Liver (tissue), 9 donors: Measurements from ENCODE around the gene RSBN1L. TPM values are rescaled to one million over a fixed set of nuclear protein-coding genes. Genes with fewer than 3 reads are reported as not detected.
"Not testable (repeated sequence)": the region's sequence is repeated elsewhere in the genome, so short reads cannot be mapped to it uniquely, and the experiment has no call there.

Experiments used
- DNase-seq: peaks from one replicate; pipeline ENCODE4 v3.0.0-alpha.2; 2017; ENCODE audit warnings: low spot score
- H3K27ac ChIP-seq, 2 donors: one replicate each; pipeline ENCODE4 v1.7.0; 2013; ENCODE audit warnings: inconsistent platforms in 2 of 2, low read length in 2 of 2, control low read depth in 1 of 2, low read depth in 1 of 2, mild to moderate bottlenecking in 1 of 2
- H3K27me3 ChIP-seq, 4 donors: one replicate each; pipeline versions ENCODE4 v1.6.1 to v1.7.0; 2013; ENCODE audit warnings: low read length in 3 of 4, inconsistent platforms in 1 of 4, mild to moderate bottlenecking in 1 of 4, moderate library complexity in 1 of 4; ENCODE audit not compliant: control insufficient read depth in 4 of 4, insufficient read depth in 4 of 4
- H3K36me3 ChIP-seq, 4 donors: one replicate each; pipeline versions ENCODE4 v1.6.1 to v1.7.0; 2013; ENCODE audit warnings: low read length in 3 of 4, mild to moderate bottlenecking in 3 of 4, low read depth in 1 of 4, moderate library complexity in 1 of 4; ENCODE audit not compliant: control insufficient read depth in 4 of 4, insufficient read depth in 3 of 4
- H3K4me1 ChIP-seq, 4 donors: one replicate each; pipeline versions ENCODE4 v1.6.1 to v1.7.0; 2013; ENCODE audit warnings: low read length in 3 of 4, mild to moderate bottlenecking in 3 of 4, moderate library complexity in 1 of 4; ENCODE audit not compliant: control insufficient read depth in 4 of 4, insufficient read depth in 4 of 4
- H3K4me3 ChIP-seq, 3 donors: one replicate each; pipeline versions ENCODE4 v1.6.1 to v1.7.0; 2013; ENCODE audit warnings: low read length in 3 of 3, control low read depth in 1 of 3, low read depth in 1 of 3, mild to moderate bottlenecking in 1 of 3
- H3K9ac ChIP-seq, 2 donors: one replicate each; pipeline ENCODE4 v1.7.0; 2013; ENCODE audit warnings: low read length in 2 of 2, mild to moderate bottlenecking in 2 of 2, moderate library complexity in 2 of 2, control low read depth in 1 of 2, low read depth in 1 of 2
- H3K9me3 ChIP-seq, 4 donors: one replicate each; pipeline versions ENCODE4 v1.6.1 to v1.7.0; 2013; ENCODE audit warnings: low read length in 3 of 4; ENCODE audit not compliant: control insufficient read depth in 4 of 4
- EGR1 ChIP-seq, 2 donors: IDR thresholded peaks; 2 replicates each; pipeline ENCODE4 v1.6.1; 2016 to 2018; ENCODE audit warnings: antibody characterized with exemption in 2 of 2, low read depth in 2 of 2
- FOXA1 ChIP-seq: IDR thresholded peaks from 2 replicates; pipeline ENCODE4 v1.6.1; 2016; ENCODE audit warnings: antibody characterized with exemption
- FOXA2 ChIP-seq: IDR thresholded peaks from 2 replicates; pipeline ENCODE4 v1.6.1; 2016; ENCODE audit warnings: antibody characterized with exemption
- GABPA ChIP-seq, 2 donors: IDR thresholded peaks in 1 of 2; conservative IDR thresholded peaks in 1 of 2; 2 replicates each; pipeline ENCODE4 v1.6.1; 2016; ENCODE audit warnings: antibody characterized with exemption in 2 of 2, mild to moderate bottlenecking in 1 of 2, moderate library complexity in 1 of 2
- HNF4A ChIP-seq, 2 donors: conservative IDR thresholded peaks; 2 replicates each; pipeline ENCODE4 v1.6.1; 2016; ENCODE audit warnings: antibody characterized with exemption in 2 of 2, mild to moderate bottlenecking in 2 of 2
- HNF4G ChIP-seq: IDR thresholded peaks from 2 replicates; pipeline ENCODE4 v1.6.1; 2016; ENCODE audit warnings: antibody characterized with exemption
- JUND ChIP-seq, 2 donors: IDR thresholded peaks; 2 replicates each; pipeline ENCODE4 v1.6.1; 2016; ENCODE audit warnings: antibody characterized with exemption in 2 of 2
- NR2F2 ChIP-seq: IDR thresholded peaks from 2 replicates; pipeline ENCODE4 v1.6.1; 2016; ENCODE audit warnings: antibody characterized with exemption
- RAD21 ChIP-seq, 2 donors: IDR thresholded peaks; 2 replicates each; pipeline ENCODE4 v1.6.1; 2016; ENCODE audit warnings: antibody characterized with exemption in 2 of 2, mild to moderate bottlenecking in 2 of 2
- RXRA ChIP-seq, 2 donors: IDR thresholded peaks; 2 replicates each; pipeline ENCODE4 v1.6.1; 2017 to 2018; ENCODE audit warnings: antibody characterized with exemption in 2 of 2, mild to moderate bottlenecking in 1 of 2
- SP1 ChIP-seq: IDR thresholded peaks from 2 replicates; pipeline ENCODE4 v1.6.1; 2018; ENCODE audit warnings: antibody characterized with exemption, mild to moderate bottlenecking
- TAF1 ChIP-seq: conservative IDR thresholded peaks from 2 replicates; pipeline ENCODE4 v1.6.1; 2016; ENCODE audit warnings: antibody characterized with exemption, mild to moderate bottlenecking
- YY1 ChIP-seq: IDR thresholded peaks from 2 replicates; pipeline ENCODE4 v1.6.1; 2016; ENCODE audit warnings: antibody characterized with exemption, mild to moderate bottlenecking
- WGBS: extraction: QIAGEN DNeasy Blood & Tissue Kit; methylation state at CpG from one replicate; pipeline ENCODE4 v1.1.7; 2013; 5-methylcytosine and 5-hydroxymethylcytosine counted together
- polyA plus RNA-seq, 2 donors: library from polyadenylated mRNA; stranded (reverse) in 1 of 2; unstranded in 1 of 2; fragments of 200-250 nt in 1 of 2; fragments of >200 nt in 1 of 2; fragmentation: Nextera tagmentation in 1 of 2; extraction: Ambion mirVana in 1 of 2; gene quantifications; one replicate each; pipeline versions ENCODE4 v1.2.1 to v1.2.3, GENCODE V29; 2013 to 2015
- total RNA-seq, 2 donors: library from RNA; depleted of rRNA; stranded (reverse); fragments of >200 nt; gene quantifications; one replicate each; pipeline ENCODE4 v1.2.3, GENCODE V29; 2014
- TF ChIP-seq, protein P1 (sequence below): IDR thresholded peaks from 2 replicates; pipeline ENCODE4 v1.6.1; 2016; ENCODE audit warnings: antibody characterized with exemption
- TF ChIP-seq, protein P2 (sequence below): IDR thresholded peaks from 2 replicates; pipeline ENCODE4 v1.6.1; 2016; ENCODE audit warnings: antibody characterized with exemption
- TF ChIP-seq, protein P3 (sequence below): IDR thresholded peaks from 2 replicates; pipeline ENCODE4 v1.6.1; 2016; ENCODE audit warnings: antibody characterized with exemption, mild to moderate bottlenecking
- TF ChIP-seq, protein P4 (sequence below): IDR thresholded peaks from 2 replicates; pipeline ENCODE4 v1.6.1; 2016; ENCODE audit warnings: antibody characterized with exemption
- donor health status: healthy.
- donor health status: healthy.
- donor health status: healthy.
- donor health status: healthy.
- donor health status: healthy.

RSBN1L gene
- total and polyA plus RNA-seq, 4 donors = 3.3 to 23.4 (median 7.9) TPM

DNA sequence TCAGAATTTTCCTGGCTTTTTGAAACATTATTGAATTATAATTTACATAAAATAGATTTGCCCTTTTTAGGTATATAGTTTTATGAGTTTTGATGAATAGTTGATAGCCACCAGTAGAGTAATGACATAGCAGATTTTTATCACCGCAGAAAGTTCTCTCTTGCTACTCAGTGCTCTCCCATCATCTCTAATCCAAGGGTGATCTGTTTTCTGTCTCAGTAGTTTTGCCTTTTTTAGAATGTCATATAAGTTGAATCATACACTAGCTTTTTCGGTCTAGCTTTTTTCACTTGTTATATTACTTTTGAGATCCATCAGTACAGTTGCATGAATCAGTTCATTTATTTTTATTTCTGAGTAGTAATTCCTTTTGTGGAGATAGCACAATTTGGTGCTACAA is 17.9 kb downstream of the RSBN1L start (continued):
- TF ChIP-seq, protein P1, sequence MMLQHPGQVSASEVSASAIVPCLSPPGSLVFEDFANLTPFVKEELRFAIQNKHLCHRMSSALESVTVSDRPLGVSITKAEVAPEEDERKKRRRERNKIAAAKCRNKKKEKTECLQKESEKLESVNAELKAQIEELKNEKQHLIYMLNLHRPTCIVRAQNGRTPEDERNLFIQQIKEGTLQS = no peak
- TF ChIP-seq FOXA2 = no peak
- TF ChIP-seq, protein P2, sequence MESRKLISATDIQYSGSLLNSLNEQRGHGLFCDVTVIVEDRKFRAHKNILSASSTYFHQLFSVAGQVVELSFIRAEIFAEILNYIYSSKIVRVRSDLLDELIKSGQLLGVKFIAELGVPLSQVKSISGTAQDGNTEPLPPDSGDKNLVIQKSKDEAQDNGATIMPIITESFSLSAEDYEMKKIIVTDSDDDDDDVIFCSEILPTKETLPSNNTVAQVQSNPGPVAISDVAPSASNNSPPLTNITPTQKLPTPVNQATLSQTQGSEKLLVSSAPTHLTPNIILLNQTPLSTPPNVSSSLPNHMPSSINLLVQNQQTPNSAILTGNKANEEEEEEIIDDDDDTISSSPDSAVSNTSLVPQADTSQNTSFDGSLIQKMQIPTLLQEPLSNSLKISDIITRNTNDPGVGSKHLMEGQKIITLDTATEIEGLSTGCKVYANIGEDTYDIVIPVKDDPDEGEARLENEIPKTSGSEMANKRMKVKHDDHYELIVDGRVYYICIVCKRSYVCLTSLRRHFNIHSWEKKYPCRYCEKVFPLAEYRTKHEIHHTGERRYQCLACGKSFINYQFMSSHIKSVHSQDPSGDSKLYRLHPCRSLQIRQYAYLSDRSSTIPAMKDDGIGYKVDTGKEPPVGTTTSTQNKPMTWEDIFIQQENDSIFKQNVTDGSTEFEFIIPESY = no peak
- TF ChIP-seq GABPA (IDR thresholded peaks at IDR 0.05 in 1 of 2, conservative IDR thresholded peaks at IDR 0.05 in 1 of 2) = no peak
- no peak for TF ChIP-seq EGR1 (IDR thresholded peaks at IDR 0.05; ENCODE audit: low read depth in 2 of 2)
- TF ChIP-seq FOXA1 = no peak

DNA sequence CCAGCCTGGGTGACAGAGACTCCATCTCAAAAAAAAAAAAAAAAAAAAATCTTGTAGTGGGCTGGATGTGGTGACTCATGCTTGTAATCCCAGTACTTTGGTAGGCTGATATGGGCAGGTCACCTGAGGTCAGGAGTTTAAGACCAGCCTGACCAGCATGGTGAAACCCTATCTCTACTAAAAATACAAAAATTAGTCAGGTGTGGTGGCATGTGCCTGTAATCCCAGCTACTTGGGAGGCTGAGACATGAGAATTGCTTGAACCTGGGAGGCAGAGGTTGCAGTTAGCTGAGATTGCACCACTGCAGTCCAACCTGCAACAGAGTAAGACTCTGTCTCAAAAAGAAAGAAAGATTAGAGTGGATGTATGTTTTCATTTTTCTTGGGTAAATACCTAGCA is 18.7 kb downstream of the RSBN1L start:
- H3K4me3 ChIP-seq, H3K9me3 ChIP-seq, H3K27ac ChIP-seq, H3K27me3 ChIP-seq, H3K36me3 ChIP-seq, H3K4me1 ChIP-seq, H3K9ac ChIP-seq, DNase-seq: not testable (repeated sequence)
- TF ChIP-seq JUND (IDR thresholded peaks at IDR 0.05) = peak in 1 of 2 donors; percentile 8

DNA sequence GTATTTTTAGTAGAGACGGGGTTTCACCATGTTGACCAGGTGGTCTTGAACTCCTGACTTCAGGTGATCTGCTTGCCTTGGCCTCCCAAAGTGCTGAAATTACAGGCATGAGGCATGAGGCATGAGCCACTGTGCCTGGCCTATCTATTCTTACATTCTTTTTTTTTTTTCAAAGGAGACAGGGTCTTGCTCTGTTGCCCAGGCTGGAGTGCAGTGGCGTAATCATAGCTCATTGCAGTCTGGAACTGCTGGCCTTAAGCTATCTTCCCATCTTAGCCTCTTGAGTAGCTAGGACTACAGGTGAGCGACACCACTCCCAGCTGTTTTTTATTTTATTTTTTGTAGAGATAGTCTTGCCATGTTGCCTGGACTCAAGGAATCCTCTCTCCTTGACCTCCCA is 20.5 kb downstream of the RSBN1L start:
- Histone ChIP-seq H3K9me3 (no peaks in the 10 kb centered on the region), H3K9ac (no peak overlapping the region), H3K36me3 (no peaks in the 10 kb centered on the region), H3K4me3 (no peak overlapping the region), H3K4me1 (peaks cover 0 to 6% (median 0%) of the 10 kb centered on the region in 4 donors), H3K27me3 (no peaks in the 10 kb centered on the region), H3K27ac (no peak overlapping the region)
- DNase-seq = no peak
- TF ChIP-seq, protein P3, sequence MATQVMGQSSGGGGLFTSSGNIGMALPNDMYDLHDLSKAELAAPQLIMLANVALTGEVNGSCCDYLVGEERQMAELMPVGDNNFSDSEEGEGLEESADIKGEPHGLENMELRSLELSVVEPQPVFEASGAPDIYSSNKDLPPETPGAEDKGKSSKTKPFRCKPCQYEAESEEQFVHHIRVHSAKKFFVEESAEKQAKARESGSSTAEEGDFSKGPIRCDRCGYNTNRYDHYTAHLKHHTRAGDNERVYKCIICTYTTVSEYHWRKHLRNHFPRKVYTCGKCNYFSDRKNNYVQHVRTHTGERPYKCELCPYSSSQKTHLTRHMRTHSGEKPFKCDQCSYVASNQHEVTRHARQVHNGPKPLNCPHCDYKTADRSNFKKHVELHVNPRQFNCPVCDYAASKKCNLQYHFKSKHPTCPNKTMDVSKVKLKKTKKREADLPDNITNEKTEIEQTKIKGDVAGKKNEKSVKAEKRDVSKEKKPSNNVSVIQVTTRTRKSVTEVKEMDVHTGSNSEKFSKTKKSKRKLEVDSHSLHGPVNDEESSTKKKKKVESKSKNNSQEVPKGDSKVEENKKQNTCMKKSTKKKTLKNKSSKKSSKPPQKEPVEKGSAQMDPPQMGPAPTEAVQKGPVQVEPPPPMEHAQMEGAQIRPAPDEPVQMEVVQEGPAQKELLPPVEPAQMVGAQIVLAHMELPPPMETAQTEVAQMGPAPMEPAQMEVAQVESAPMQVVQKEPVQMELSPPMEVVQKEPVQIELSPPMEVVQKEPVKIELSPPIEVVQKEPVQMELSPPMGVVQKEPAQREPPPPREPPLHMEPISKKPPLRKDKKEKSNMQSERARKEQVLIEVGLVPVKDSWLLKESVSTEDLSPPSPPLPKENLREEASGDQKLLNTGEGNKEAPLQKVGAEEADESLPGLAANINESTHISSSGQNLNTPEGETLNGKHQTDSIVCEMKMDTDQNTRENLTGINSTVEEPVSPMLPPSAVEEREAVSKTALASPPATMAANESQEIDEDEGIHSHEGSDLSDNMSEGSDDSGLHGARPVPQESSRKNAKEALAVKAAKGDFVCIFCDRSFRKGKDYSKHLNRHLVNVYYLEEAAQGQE = no peak
- no peak for TF ChIP-seq RAD21 (IDR thresholded peaks at IDR 0.05)
- TF ChIP-seq JUND (IDR thresholded peaks at IDR 0.05) = no peak
- TF ChIP-seq FOXA2 = no peak
- no peak for TF ChIP-seq SP1
- no peak for TF ChIP-seq FOXA1
- no peak for TF ChIP-seq YY1
- TF ChIP-seq, protein P4, sequence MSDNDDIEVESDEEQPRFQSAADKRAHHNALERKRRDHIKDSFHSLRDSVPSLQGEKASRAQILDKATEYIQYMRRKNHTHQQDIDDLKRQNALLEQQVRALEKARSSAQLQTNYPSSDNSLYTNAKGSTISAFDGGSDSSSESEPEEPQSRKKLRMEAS = no peak
- no peak for TF ChIP-seq RXRA (IDR thresholded peaks at IDR 0.05)
- no peak for TF ChIP-seq TAF1
- TF ChIP-seq, protein P2 = no peak
- TF ChIP-seq GABPA (IDR thresholded peaks at IDR 0.05 in 1 of 2, conservative IDR thresholded peaks at IDR 0.05 in 1 of 2) = no peak
- TF ChIP-seq, protein P1 = no peak
- TF ChIP-seq HNF4A (conservative IDR thresholded peaks at IDR 0.05) = no peak
- no peak for TF ChIP-seq EGR1 (IDR thresholded peaks at IDR 0.05; ENCODE audit: low read depth in 2 of 2)
- no peak for TF ChIP-seq HNF4G
- TF ChIP-seq NR2F2 = no peak
- over 99% methylated on average over 3 of the region's 3 CpGs for WGBS

DNA sequence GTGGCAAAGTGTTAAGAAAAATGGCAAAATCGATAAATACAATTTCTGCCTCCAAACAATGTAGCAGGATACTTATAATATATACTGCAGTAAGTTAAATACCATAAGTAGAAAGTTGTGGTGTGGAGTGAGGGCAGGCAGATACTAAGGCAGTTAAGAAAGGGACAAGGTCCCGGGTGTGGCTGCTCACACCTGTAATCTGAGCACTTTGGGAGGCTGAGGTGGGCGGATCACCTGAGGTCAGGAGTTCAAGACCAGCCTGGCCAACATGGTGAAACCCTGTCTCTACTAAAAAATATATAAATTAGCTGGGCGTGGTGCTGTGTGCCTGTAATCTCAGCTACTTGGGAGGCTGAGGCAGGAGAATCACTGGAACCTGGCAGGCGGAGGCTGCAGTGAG is 21.3 kb downstream of the RSBN1L start:
- H3K9ac ChIP-seq, DNase-seq, H3K4me3 ChIP-seq, H3K27ac ChIP-seq, H3K27me3 ChIP-seq, H3K9me3 ChIP-seq, H3K4me1 ChIP-seq, H3K36me3 ChIP-seq: not testable (repeated sequence)
- WGBS = 95% methylated on average over 5 of the region's 5 CpGs
